ENCODE results near the gene GEMIN5.

The GEMIN5 gene

GRCh38 chr5:154966081-154966841 is 28.2 kb upstream of the GEMIN5 start:
- POLR2A ChIA-PET (ENCODE audit: low non-redundant PET) = no interaction called here
- no peak for TF ChIP-seq CTCF (conservative IDR thresholded peaks at IDR 0.05; ENCODE audit: low read depth)
- CTCF ChIA-PET = interaction anchor here (0.6 kb wide), 1 partner anchor 110 kb away, joined by 3 read pairs; no protein-coding TSS in a partner anchor

GRCh38 chr5:154962494-154962893 is 24.5 kb upstream of the GEMIN5 start:
- ChIA-PET POLR2A (ENCODE audit: low non-redundant PET) (no interaction called here), CTCF (interaction anchor here (0.9 kb wide), 1 partner anchor 42 kb away, joined by 3 read pairs; no protein-coding TSS in a partner anchor)
- no peak overlapping the region for H3K27ac ChIP-seq
- TF ChIP-seq CTCF (conservative IDR thresholded peaks at IDR 0.05; ENCODE audit: low read depth) = no peak
- DNase-seq (ENCODE audit: low spot score) = peak; percentile 90

More at GRCh38 chr5:154966081-154966841, 28.2 kb upstream of the GEMIN5 start:
- no peak for DNase-seq (ENCODE audit: low spot score)
- no peak overlapping the region for H3K27ac ChIP-seq

GRCh38 chr5:154956712-154957111 is 18.7 kb upstream of the GEMIN5 start:
- ChIA-PET POLR2A (ENCODE audit: low non-redundant PET) (no interaction called here), CTCF (interaction anchor here (0.6 kb wide), 1 partner anchor 198 kb away, joined by 4 read pairs; no protein-coding TSS in a partner anchor)
- TF ChIP-seq CTCF (conservative IDR thresholded peaks at IDR 0.05; ENCODE audit: low read depth) = no peak
- H3K27ac ChIP-seq = no peak overlapping the region
- no peak for DNase-seq (ENCODE audit: low spot score)

- ChIA-PET POLR2A (ENCODE audit: low non-redundant PET) (no interaction called here), CTCF (interaction anchor here (1.1 kb wide), 1 partner anchor 22 kb away, joined by 3 read pairs; no protein-coding TSS in a partner anchor)
These were observed 11.8 kb upstream of the GEMIN5 start for GRCh38 chr5:154949781-154950180.

GRCh38 chr5:154948313-154948712 is 10.3 kb upstream of the GEMIN5 start:
- CTCF ChIA-PET = no interaction called here
- no peak for DNase-seq (ENCODE audit: low spot score)
- POLR2A ChIA-PET (ENCODE audit: low non-redundant PET) = no interaction called here

More at GRCh38 chr5:154949781-154950180, 11.8 kb upstream of the GEMIN5 start:
- no peak overlapping the region for H3K27ac ChIP-seq
- TF ChIP-seq CTCF (conservative IDR thresholded peaks at IDR 0.05; ENCODE audit: low read depth) = no peak
- peak; percentile 29 for DNase-seq (ENCODE audit: low spot score)

GRCh38 chr5:154947778-154948177 is 9.8 kb upstream of the GEMIN5 start:
- no peak overlapping the region for H3K27ac ChIP-seq
- CTCF ChIA-PET = no interaction called here
- no peak for DNase-seq (ENCODE audit: low spot score)
- POLR2A ChIA-PET (ENCODE audit: low non-redundant PET) = no interaction called here
- no peak for TF ChIP-seq CTCF (conservative IDR thresholded peaks at IDR 0.05; ENCODE audit: low read depth)

More at GRCh38 chr5:154948313-154948712, 10.3 kb upstream of the GEMIN5 start:
- no peak overlapping the region for H3K27ac ChIP-seq
- TF ChIP-seq CTCF (conservative IDR thresholded peaks at IDR 0.05; ENCODE audit: low read depth) = no peak
